ENCODE results near the gene IQCB1.
A peak's percentile ranks its signal among the peaks of the same experiment; 100 is the strongest.
"Not testable (repeated sequence)": the region's sequence is repeated elsewhere in the genome, so short reads cannot be mapped to it uniquely, and the experiment has no call there.

Gene IQCB1

GRCh38 chr3:121803771-121804320 is 31.0 kb downstream of the IQCB1 start:
- DNase-seq, result no peak

- no peak for DNase-seq
Observed at GRCh38 chr3:121800906-121801305, 34.0 kb downstream of the IQCB1 start.

GRCh38 chr3:121796970-121797369 is 37.9 kb downstream of the IQCB1 start:
- no peak for DNase-seq

- no peak for DNase-seq
Observed at GRCh38 chr3:121794264-121794983, 40.4 kb downstream of the IQCB1 start.

- no peak for DNase-seq
Observed at GRCh38 chr3:121793078-121793477, 41.8 kb downstream of the IQCB1 start.

- DNase-seq, result no peak
Observed at GRCh38 chr3:121786485-121786884, 48.4 kb downstream of the IQCB1 start.

GRCh38 chr3:121782784-121783183 is 52.1 kb downstream of the IQCB1 start:
- DNase-seq, result not testable (repeated sequence)

GRCh38 chr3:121781611-121782010 is 53.2 kb downstream of the IQCB1 start:
- no peak for DNase-seq

GRCh38 chr3:121775095-121775494 is 59.8 kb downstream of the IQCB1 start:
- DNase-seq, result not testable (repeated sequence)

- DNase-seq, result no peak
Observed at GRCh38 chr3:121769246-121769645, 65.6 kb downstream of the IQCB1 start.

GRCh38 chr3:121768452-121768851 is 66.4 kb downstream of the IQCB1 start:
- DNase-seq, result no peak

GRCh38 chr3:121759541-121760202 is 75.2 kb downstream of the IQCB1 start:
- no peak for DNase-seq

GRCh38 chr3:121758727-121759450 is 76.0 kb downstream of the IQCB1 start:
- DNase-seq, result no peak

- no peak for DNase-seq
Observed at GRCh38 chr3:121757812-121758545, 76.9 kb downstream of the IQCB1 start.

- no peak for DNase-seq
Observed at GRCh38 chr3:121757087-121757811, 77.6 kb downstream of the IQCB1 start.

- DNase-seq, result no peak
Observed at GRCh38 chr3:121752772-121753171, 82.1 kb downstream of the IQCB1 start.

- no peak for DNase-seq
Observed at GRCh38 chr3:121752261-121752660, 82.6 kb downstream of the IQCB1 start.

GRCh38 chr3:121750087-121750415 is 84.8 kb downstream of the IQCB1 start:
- no peak for DNase-seq

- peak; percentile 86 for DNase-seq
Observed at GRCh38 chr3:121749276-121750086, 85.4 kb downstream of the IQCB1 start, which contains the start of gene GOLGB1. GOLGB1 (minus strand) TSS chr3:121749741; CDS start chr3:121730971, 18,770 bp downstream.

GRCh38 chr3:121748680-121749275 is 86.1 kb downstream of the IQCB1 start:
- no peak for DNase-seq

GRCh38 chr3:121747976-121748375 is 86.9 kb downstream of the IQCB1 start:
- DNase-seq, result no peak
